Right cardiac atrium (tissue), 5 donors: ENCODE results near the gene WFDC9. TPM values are rescaled to one million over a fixed set of nuclear protein-coding genes. Genes with fewer than 3 reads are reported as not detected.

Experiments
- ATAC-seq, 2 donors: fragments of 200-7000 bp; cut with Tn5 transposase; one replicate each; pipeline versions ENCODE4 v1.8.0 to v1.9.1; 2020; ENCODE audit warnings: moderate library complexity in 2 of 2, mild to moderate bottlenecking in 1 of 2
- DNase-seq, 3 donors: peaks; one replicate each; pipeline ENCODE4 v3.0.0-alpha.2; 2020
- H3K27ac ChIP-seq: one replicate; pipeline ENCODE4 v1.5.1; 2013; ENCODE audit warnings: mild to moderate bottlenecking, low read length, control low read depth, moderate library complexity
- H3K27me3 ChIP-seq: one replicate; pipeline ENCODE4 v1.6.1; 2013; ENCODE audit not compliant: control insufficient read depth, insufficient read depth
- H3K4me1 ChIP-seq: one replicate; pipeline ENCODE4 v1.6.1; 2013; ENCODE audit warnings: low read length; ENCODE audit not compliant: control insufficient read depth, insufficient read depth
- H3K4me3 ChIP-seq: one replicate; pipeline ENCODE4 v1.5.1; 2013; ENCODE audit warnings: low read length, control low read depth
- H3K9me3 ChIP-seq: one replicate; pipeline ENCODE4 v1.6.1; 2013; ENCODE audit warnings: low read length; ENCODE audit not compliant: control insufficient read depth
- WGBS: extraction: QIAGEN DNeasy Blood & Tissue Kit; methylation state at CpG from one replicate; pipeline ENCODE4 v1.1.7; 2013; 5-methylcytosine and 5-hydroxymethylcytosine counted together
- intact Hi-C, 4 donors: fragments of 100-400 bp; cut with DNase I; formaldehyde crosslinking; loops; one replicate each; pipeline versions ENCODE4 v1.11.0 to v1.14.0; 2022 to 2023
- polyA plus RNA-seq: library from polyadenylated mRNA; stranded (reverse); fragments of 200-250 nt; gene quantifications from one replicate; pipeline ENCODE4 v1.2.3, GENCODE V29; 2013
- total RNA-seq, 4 donors: library from RNA; stranded (reverse); fragmentation: NEBNext Ultra II Directional; extraction: Animal tissue kit (Norgen Biotek cat#: 25700); gene quantifications; one replicate each; pipeline ENCODE4 v1.2.1, GENCODE V29; 2021
- donor health status: healthy with polysubstance abuse.
- donor health status: DM: no; HTN: yes; CAD: no.
- donor health status: DM: no; HTN: no; CAD: no.
- donor health status: DM: no; HTN: yes; CAD: no; lungs with severe emphysema.
- donor health status: DM: yes; HTN: yes; CAD: no.

The WFDC9 gene
- total and polyA plus RNA-seq, 5 donors, result not detected

GRCh38 chr20:45639687-45640086, 8.6 kb upstream of the WFDC9 start:
- intact Hi-C loops, result no loop called here
- Histone ChIP-seq H3K4me3 (no peak overlapping the region), H3K9me3 (no peaks in the 10 kb centered on the region), H3K4me1 (no peaks in the 10 kb centered on the region), H3K27me3 (no peaks in the 10 kb centered on the region), H3K27ac (no peak overlapping the region)
- 83% methylated on average over 5 of the region's 5 CpGs for WGBS
- DNase-seq (no peak), ATAC-seq (no peak)

- no peaks in the 10 kb centered on the region for H3K9me3 ChIP-seq
- H3K4me1 ChIP-seq, result no peaks in the 10 kb centered on the region
- no peaks in the 10 kb centered on the region for H3K27me3 ChIP-seq
- WGBS, result 87% methylated on average over 1 of the region's 1 CpG
- DNase-seq (no peak), ATAC-seq (no peak)
- H3K4me3 ChIP-seq, result no peak overlapping the region
- intact Hi-C loops, result no loop called here
- H3K27ac ChIP-seq, result no peak overlapping the region
Measured at GRCh38 chr20:45636513-45636912, 5.4 kb upstream of the WFDC9 start.

- no peak for ATAC-seq
- intact Hi-C loops, result no loop called here
- Histone ChIP-seq H3K4me1 (no peaks in the 10 kb centered on the region), H3K4me3 (no peak overlapping the region), H3K27ac (no peak overlapping the region), H3K27me3 (no peaks in the 10 kb centered on the region), H3K9me3 (no peaks in the 10 kb centered on the region)
- no peak for DNase-seq
Measured at GRCh38 chr20:45630371-45630770, 713 bp downstream of the WFDC9 start.

- Histone ChIP-seq H3K27ac (no peak within 1 kb of the TSS), H3K4me1 (no peaks in the 10 kb centered on the region), H3K9me3 (no peaks in the 10 kb centered on the region), H3K27me3 (no peaks in the 10 kb centered on the region), H3K4me3 (no peak within 1 kb of the TSS)
- WGBS, result 8% methylated on average over 9 of the region's 9 CpGs
- DNase-seq (peak in 1 of 3 donors; percentile 47), ATAC-seq (peak; percentile 70)
- intact Hi-C loops, result no loop called here
Measured at GRCh38 chr20:45629496-45630100, 1.5 kb downstream of the WFDC9 start, which contains the start of gene WFDC10A. Gene WFDC10A, plus strand, starts transcription at chr20:45629739. Its CDS starts 75 bp downstream, at chr20:45629814.

GRCh38 chr20:45626540-45626939, 4.5 kb downstream of the WFDC9 start:
- Histone ChIP-seq H3K27me3 (no peaks in the 10 kb centered on the region), H3K27ac (no peak overlapping the region), H3K4me3 (no peak overlapping the region), H3K9me3 (no peaks in the 10 kb centered on the region), H3K4me1 (no peaks in the 10 kb centered on the region)
- intact Hi-C loops, result no loop called here
- WGBS, result 63% methylated on average over 2 of the region's 2 CpGs
- DNase-seq (no peak), ATAC-seq (no peak)

GRCh38 chr20:45621593-45621992, 9.5 kb downstream of the WFDC9 start:
- no peaks in the 10 kb centered on the region for H3K27me3 ChIP-seq
- 79% methylated on average over 2 of the region's 2 CpGs for WGBS
- intact Hi-C loops, result no loop called here
- no peak for DNase-seq
- no peaks in the 10 kb centered on the region for H3K4me1 ChIP-seq
- no peak overlapping the region for H3K4me3 ChIP-seq
- no peak overlapping the region for H3K27ac ChIP-seq
- no peak for ATAC-seq
- no peaks in the 10 kb centered on the region for H3K9me3 ChIP-seq

- H3K9me3 ChIP-seq, result no peaks in the 10 kb centered on the region
- ATAC-seq (no peak), DNase-seq (no peak)
- H3K27me3 ChIP-seq, result no peaks in the 10 kb centered on the region
- WGBS, result 87% methylated on average over 2 of the region's 2 CpGs
- H3K4me1 ChIP-seq, result no peaks in the 10 kb centered on the region
- H3K27ac ChIP-seq, result no peak overlapping the region
- intact Hi-C loops, result no loop called here
- no peak overlapping the region for H3K4me3 ChIP-seq
Measured at GRCh38 chr20:45617591-45617990, 13.5 kb downstream of the WFDC9 start.

- Histone ChIP-seq H3K27me3 (no peaks in the 10 kb centered on the region), H3K27ac (no peak overlapping the region), H3K4me3 (no peak overlapping the region), H3K9me3 (no peaks in the 10 kb centered on the region), H3K4me1 (no peaks in the 10 kb centered on the region)
- no peak for DNase-seq
- no peak for ATAC-seq
- intact Hi-C loops, result no loop called here
Measured at GRCh38 chr20:45612314-45612713, 18.8 kb downstream of the WFDC9 start.

GRCh38 chr20:45611054-45611453, 20.0 kb downstream of the WFDC9 start:
- DNase-seq (no peak), ATAC-seq (no peak)
- Histone ChIP-seq H3K27me3 (no peaks in the 10 kb centered on the region), H3K27ac (no peak overlapping the region), H3K4me1 (no peaks in the 10 kb centered on the region), H3K4me3 (no peak overlapping the region), H3K9me3 (no peaks in the 10 kb centered on the region)
- WGBS, result 58% methylated on average over 4 of the region's 4 CpGs
- intact Hi-C loops, result no loop called here

- Histone ChIP-seq H3K9me3 (no peaks in the 10 kb centered on the region), H3K4me1 (no peaks in the 10 kb centered on the region), H3K27me3 (no peaks in the 10 kb centered on the region), H3K27ac (no peak overlapping the region), H3K4me3 (no peak overlapping the region)
- DNase-seq (no peak), ATAC-seq (no peak)
- 88% methylated on average over 1 of the region's 1 CpG for WGBS
- intact Hi-C loops, result no loop called here
Measured at GRCh38 chr20:45607810-45608209, 23.3 kb downstream of the WFDC9 start.

GRCh38 chr20:45595235-45595634, 35.8 kb downstream of the WFDC9 start:
- no peak overlapping the region for H3K27ac ChIP-seq
- H3K9me3 ChIP-seq, result no peaks in the 10 kb centered on the region
- WGBS, result 22% methylated on average over 1 of the region's 1 CpG
- no peak overlapping the region for H3K4me3 ChIP-seq
- DNase-seq (no peak), ATAC-seq (no peak)
- no peaks in the 10 kb centered on the region for H3K27me3 ChIP-seq
- intact Hi-C loops, result no loop called here
- H3K4me1 ChIP-seq, result no peaks in the 10 kb centered on the region

GRCh38 chr20:45593498-45593897, 37.6 kb downstream of the WFDC9 start:
- H3K4me3 ChIP-seq, result no peak overlapping the region
- no peaks in the 10 kb centered on the region for H3K4me1 ChIP-seq
- 41% methylated on average over 1 of the region's 1 CpG for WGBS
- intact Hi-C loops, result no loop called here
- ATAC-seq (no peak), DNase-seq (no peak)
- H3K27me3 ChIP-seq, result no peaks in the 10 kb centered on the region
- H3K9me3 ChIP-seq, result no peaks in the 10 kb centered on the region
- no peak overlapping the region for H3K27ac ChIP-seq
